OCI-LY1 (cell line): Measurements from ENCODE around the gene SF3B3.

ENCODE experiments used
- CTCF ChIP-seq: fragments of 200-600 bp; sonication (generic), shearing (Covaris generic); IDR thresholded peaks from 2 replicates; pipeline ENCODE4 v1.5.1; 2017; ENCODE audit warnings: mild to moderate bottlenecking, antibody characterized with exemption, low read length, moderate library complexity, mixed read lengths
- EZH2 ChIP-seq: fragments of 200-600 bp; sonication (generic), shearing (Covaris generic); IDR thresholded peaks from 2 replicates; pipeline ENCODE4 v1.8.0; 2017; ENCODE audit warnings: borderline replicate concordance, mixed run types, mild to moderate bottlenecking, antibody characterized with exemption, low read length, moderate library complexity, mixed read lengths

DNA sequence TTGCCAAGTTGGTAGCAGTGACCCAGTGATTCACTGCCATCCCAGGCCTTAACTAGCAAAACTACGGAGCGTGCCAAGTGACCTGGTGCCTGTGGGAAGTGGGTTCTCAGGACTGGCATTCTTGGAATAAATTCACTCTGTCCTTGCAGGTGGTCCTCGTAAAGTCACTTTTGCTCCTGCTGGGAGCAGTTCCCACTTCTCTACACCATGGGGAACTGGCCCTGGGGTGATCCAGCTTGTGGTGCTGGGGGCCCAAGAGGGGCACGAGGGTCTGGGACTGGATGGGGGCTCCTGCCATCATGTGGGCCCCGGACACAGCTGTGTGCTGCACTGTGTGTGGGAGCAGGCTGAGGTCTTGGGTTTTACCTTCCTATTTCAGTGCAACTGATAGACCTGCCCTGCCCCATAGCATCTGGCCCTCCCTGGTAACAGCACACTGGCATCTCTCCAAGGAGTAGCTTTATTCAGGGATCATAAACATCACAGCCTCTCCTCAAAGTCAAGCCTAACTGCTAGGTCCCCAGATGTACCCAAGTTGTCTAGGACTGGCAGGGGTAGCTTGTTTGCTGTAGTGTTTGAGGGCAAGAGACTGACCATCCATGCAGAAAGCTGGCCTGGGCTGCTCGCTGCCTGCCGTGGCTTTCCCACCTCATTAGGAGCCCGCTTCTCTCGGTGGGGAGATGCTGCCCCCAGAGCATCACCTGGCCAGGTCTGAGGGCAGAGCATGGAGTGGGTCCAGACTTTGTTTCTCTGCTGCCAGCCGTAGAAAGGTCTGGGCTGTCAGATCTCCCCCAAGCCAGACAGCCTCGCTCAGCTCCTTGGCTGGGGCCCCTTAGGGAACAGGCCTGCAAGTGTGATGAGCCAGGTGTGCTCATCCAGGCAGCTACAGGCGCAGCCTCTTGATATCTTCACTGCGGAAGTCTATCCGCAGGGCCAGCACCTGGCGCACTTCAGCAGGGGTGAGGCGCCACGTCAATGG is 43.2 kb upstream of the SF3B3 start:
- TF ChIP-seq CTCF (no peak), EZH2 (no peak)
